K562 (cell line): ENCODE data around the gene PAX5. TPM values are rescaled to one million over a fixed set of nuclear protein-coding genes. Genes with fewer than 3 reads are reported as not detected.

ENCODE experiments used
- DDX20 ChIP-seq: fragments of 450-650 bp; IDR thresholded peaks from 2 replicates; pipeline ENCODE4 v1.6.1; 2016; ENCODE audit warnings: missing genetic modification characterization, low read depth, mild to moderate bottlenecking, missing compliant biosample characterization, moderate library complexity
- DMBX1 ChIP-seq: fragments of 250-450 bp; sonication (Bioruptor Pico); IDR thresholded peaks from 2 replicates; pipeline ENCODE4 v1.8.0; 2022; ENCODE audit warnings: inconsistent platforms, mild to moderate bottlenecking, moderate library complexity, borderline replicate concordance
- GABPA ChIP-seq: fragments of 200-800 bp; sonication (Bioruptor generic); conservative IDR thresholded peaks from 2 replicates; pipeline ENCODE4 v1.6.1; 2016; ENCODE audit warnings: low read depth, missing genetic modification characterization, missing compliant biosample characterization
- POLR2AphosphoS2 ChIP-seq: IDR thresholded peaks from 2 replicates; pipeline ENCODE4 v1.6.1; 2012; ENCODE audit warnings: low read length, improper control_type of control experiment
- PTTG1 ChIP-seq: fragments of 450-650 bp; IDR thresholded peaks from 2 replicates; pipeline ENCODE4 v1.6.1; 2016; ENCODE audit warnings: low read depth, mild to moderate bottlenecking, missing genetic modification characterization, missing compliant biosample characterization
- RAD21 ChIP-seq, 2 experiments: fragments of 250-450 bp in 1 of 2; fragments of 450-650 bp in 1 of 2; sonication (Bioruptor Pico) in 1 of 2; formaldehyde crosslinking in 1 of 2; IDR thresholded peaks in 1 of 2; conservative IDR thresholded peaks in 1 of 2; 2 replicates each; pipeline versions ENCODE4 v1.4.0 to v1.8.0; 2020 to 2022; ENCODE audit warnings: mild to moderate bottlenecking in 2 of 2, moderate library complexity in 1 of 2
- RFX1 ChIP-seq: fragments of 450-650 bp; IDR thresholded peaks from 2 replicates; pipeline ENCODE4 v1.6.1; 2016; ENCODE audit warnings: mild to moderate bottlenecking, moderate library complexity
- TEAD2 ChIP-seq: fragments of 450-650 bp; IDR thresholded peaks from 2 replicates; pipeline ENCODE4 v1.6.1; 2016; ENCODE audit warnings: missing genetic modification characterization, control low read depth, missing compliant biosample characterization
- ZKSCAN1 ChIP-seq: fragments of 150-350 bp; IDR thresholded peaks from 2 replicates; pipeline ENCODE4 v1.6.1; 2016; ENCODE audit warnings: low read depth, low read length
- ZNF717 ChIP-seq: fragments of 250-450 bp; sonication (Bioruptor Pico); IDR thresholded peaks from 2 replicates; pipeline ENCODE4 v1.5.0; 2021
- ZZZ3 ChIP-seq: fragments of 450-650 bp; IDR thresholded peaks from 2 replicates; pipeline ENCODE4 v1.6.1; 2016; ENCODE audit warnings: antibody characterized with exemption, mild to moderate bottlenecking, moderate library complexity
- polyA plus RNA-seq, 8 experiments: library from polyadenylated mRNA; depleted of rRNA in 4 of 8; stranded (reverse) in 5 of 8; unstranded in 3 of 8; fragments of >200 nt; fragmentation: Nextera tagmentation in 2 of 8; fragmentation: Illumina TruSeq in 1 of 8; extraction: Ambion mirVana in 2 of 8; extraction: Trizol in 1 of 8; gene quantifications; 2 replicates each; pipeline versions ENCODE4 v1.2.1 to v1.2.3, GENCODE V29; 2011 to 2014; ENCODE audit warnings: inconsistent platforms in 1 of 8, missing spikeins in 1 of 8
- total RNA-seq, 7 experiments: library from RNA; depleted of rRNA in 6 of 7; stranded (reverse); fragments of >200 nt in 6 of 7; fragmentation: Illumina TruSeq in 2 of 7; extraction: Trizol in 2 of 7; gene quantifications; 2 replicates each; pipeline versions ENCODE4 v1.2.1 to v1.2.3, GENCODE V29; 2011 to 2021; ENCODE audit warnings: low replicate concordance in 1 of 7
- TF ChIP-seq, protein P1 (sequence below): fragments of 450-650 bp; IDR thresholded peaks from 2 replicates; pipeline ENCODE4 v1.6.1; 2016; ENCODE audit warnings: mild to moderate bottlenecking, moderate library complexity
- TF ChIP-seq, protein P2 (sequence below): fragments of 450-650 bp; IDR thresholded peaks from 2 replicates; pipeline ENCODE4 v1.6.1; 2016

PAX5 gene
- total and polyA plus RNA-seq, 9 of the 15 experiments (the other 6 are each of a cell fraction or from before 2014, with no cell fraction given) = 0.03 to 0.09 TPM; not detected in 7

DNA sequence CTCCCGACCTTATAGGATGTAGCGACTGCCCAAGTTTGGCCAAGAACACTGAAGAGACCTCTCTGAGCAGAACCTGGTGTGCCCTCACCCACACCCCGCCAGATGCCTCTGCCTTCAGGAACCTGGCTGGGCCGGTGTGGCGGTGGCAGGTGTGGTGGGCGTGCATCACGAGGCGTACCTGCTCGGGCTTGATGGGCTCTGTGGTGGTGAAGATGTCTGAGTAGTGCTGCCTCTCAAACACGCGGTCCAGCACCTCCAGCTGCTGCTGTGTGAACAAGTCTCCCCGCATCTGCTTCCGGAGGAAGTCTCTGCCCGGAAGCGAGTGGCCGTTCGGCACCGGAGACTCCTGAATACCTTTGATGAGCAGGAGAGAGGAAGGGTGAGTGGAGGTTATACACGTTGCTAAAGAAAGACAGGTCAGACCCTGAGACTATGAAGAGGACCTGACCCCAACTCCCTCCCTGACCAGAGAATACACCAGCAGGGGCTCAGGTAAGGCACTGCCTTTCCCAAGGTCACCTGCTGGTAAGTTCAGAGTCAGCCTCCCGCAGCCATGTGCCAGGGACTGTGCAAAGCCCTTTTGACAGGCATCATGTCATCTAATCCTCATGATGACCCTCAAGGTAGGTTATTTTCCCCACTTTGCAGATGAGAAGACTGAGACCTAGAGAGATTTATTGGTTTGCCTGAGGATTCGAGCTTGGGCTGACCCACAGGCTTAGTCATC, 67.5 kb downstream of the PAX5 start (continued):
- TF ChIP-seq TEAD2 (tag) (no peak), POLR2AphosphoS2 (no peak), PTTG1 (no peak), ZNF717 (CRISPR knock-in tag) (no peak), ZZZ3 (no peak), ZKSCAN1 (no peak), DMBX1 (no peak), RFX1 (no peak), GABPA (tag) (peak; percentile 57), DDX20 (tag) (no peak), RAD21 (CRISPR knock-in tag; conservative IDR thresholded peaks at IDR 0.05 in 1 of 2, IDR thresholded peaks at IDR 0.05 in 1 of 2) (no peak)
- TF ChIP-seq, protein P1, sequence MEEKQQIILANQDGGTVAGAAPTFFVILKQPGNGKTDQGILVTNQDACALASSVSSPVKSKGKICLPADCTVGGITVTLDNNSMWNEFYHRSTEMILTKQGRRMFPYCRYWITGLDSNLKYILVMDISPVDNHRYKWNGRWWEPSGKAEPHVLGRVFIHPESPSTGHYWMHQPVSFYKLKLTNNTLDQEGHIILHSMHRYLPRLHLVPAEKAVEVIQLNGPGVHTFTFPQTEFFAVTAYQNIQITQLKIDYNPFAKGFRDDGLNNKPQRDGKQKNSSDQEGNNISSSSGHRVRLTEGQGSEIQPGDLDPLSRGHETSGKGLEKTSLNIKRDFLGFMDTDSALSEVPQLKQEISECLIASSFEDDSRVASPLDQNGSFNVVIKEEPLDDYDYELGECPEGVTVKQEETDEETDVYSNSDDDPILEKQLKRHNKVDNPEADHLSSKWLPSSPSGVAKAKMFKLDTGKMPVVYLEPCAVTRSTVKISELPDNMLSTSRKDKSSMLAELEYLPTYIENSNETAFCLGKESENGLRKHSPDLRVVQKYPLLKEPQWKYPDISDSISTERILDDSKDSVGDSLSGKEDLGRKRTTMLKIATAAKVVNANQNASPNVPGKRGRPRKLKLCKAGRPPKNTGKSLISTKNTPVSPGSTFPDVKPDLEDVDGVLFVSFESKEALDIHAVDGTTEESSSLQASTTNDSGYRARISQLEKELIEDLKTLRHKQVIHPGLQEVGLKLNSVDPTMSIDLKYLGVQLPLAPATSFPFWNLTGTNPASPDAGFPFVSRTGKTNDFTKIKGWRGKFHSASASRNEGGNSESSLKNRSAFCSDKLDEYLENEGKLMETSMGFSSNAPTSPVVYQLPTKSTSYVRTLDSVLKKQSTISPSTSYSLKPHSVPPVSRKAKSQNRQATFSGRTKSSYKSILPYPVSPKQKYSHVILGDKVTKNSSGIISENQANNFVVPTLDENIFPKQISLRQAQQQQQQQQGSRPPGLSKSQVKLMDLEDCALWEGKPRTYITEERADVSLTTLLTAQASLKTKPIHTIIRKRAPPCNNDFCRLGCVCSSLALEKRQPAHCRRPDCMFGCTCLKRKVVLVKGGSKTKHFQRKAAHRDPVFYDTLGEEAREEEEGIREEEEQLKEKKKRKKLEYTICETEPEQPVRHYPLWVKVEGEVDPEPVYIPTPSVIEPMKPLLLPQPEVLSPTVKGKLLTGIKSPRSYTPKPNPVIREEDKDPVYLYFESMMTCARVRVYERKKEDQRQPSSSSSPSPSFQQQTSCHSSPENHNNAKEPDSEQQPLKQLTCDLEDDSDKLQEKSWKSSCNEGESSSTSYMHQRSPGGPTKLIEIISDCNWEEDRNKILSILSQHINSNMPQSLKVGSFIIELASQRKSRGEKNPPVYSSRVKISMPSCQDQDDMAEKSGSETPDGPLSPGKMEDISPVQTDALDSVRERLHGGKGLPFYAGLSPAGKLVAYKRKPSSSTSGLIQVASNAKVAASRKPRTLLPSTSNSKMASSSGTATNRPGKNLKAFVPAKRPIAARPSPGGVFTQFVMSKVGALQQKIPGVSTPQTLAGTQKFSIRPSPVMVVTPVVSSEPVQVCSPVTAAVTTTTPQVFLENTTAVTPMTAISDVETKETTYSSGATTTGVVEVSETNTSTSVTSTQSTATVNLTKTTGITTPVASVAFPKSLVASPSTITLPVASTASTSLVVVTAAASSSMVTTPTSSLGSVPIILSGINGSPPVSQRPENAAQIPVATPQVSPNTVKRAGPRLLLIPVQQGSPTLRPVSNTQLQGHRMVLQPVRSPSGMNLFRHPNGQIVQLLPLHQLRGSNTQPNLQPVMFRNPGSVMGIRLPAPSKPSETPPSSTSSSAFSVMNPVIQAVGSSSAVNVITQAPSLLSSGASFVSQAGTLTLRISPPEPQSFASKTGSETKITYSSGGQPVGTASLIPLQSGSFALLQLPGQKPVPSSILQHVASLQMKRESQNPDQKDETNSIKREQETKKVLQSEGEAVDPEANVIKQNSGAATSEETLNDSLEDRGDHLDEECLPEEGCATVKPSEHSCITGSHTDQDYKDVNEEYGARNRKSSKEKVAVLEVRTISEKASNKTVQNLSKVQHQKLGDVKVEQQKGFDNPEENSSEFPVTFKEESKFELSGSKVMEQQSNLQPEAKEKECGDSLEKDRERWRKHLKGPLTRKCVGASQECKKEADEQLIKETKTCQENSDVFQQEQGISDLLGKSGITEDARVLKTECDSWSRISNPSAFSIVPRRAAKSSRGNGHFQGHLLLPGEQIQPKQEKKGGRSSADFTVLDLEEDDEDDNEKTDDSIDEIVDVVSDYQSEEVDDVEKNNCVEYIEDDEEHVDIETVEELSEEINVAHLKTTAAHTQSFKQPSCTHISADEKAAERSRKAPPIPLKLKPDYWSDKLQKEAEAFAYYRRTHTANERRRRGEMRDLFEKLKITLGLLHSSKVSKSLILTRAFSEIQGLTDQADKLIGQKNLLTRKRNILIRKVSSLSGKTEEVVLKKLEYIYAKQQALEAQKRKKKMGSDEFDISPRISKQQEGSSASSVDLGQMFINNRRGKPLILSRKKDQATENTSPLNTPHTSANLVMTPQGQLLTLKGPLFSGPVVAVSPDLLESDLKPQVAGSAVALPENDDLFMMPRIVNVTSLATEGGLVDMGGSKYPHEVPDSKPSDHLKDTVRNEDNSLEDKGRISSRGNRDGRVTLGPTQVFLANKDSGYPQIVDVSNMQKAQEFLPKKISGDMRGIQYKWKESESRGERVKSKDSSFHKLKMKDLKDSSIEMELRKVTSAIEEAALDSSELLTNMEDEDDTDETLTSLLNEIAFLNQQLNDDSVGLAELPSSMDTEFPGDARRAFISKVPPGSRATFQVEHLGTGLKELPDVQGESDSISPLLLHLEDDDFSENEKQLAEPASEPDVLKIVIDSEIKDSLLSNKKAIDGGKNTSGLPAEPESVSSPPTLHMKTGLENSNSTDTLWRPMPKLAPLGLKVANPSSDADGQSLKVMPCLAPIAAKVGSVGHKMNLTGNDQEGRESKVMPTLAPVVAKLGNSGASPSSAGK = 0 out of 2 replicates have a peak, but pooled peaks have one; percentile 20
- TF ChIP-seq, protein P2, sequence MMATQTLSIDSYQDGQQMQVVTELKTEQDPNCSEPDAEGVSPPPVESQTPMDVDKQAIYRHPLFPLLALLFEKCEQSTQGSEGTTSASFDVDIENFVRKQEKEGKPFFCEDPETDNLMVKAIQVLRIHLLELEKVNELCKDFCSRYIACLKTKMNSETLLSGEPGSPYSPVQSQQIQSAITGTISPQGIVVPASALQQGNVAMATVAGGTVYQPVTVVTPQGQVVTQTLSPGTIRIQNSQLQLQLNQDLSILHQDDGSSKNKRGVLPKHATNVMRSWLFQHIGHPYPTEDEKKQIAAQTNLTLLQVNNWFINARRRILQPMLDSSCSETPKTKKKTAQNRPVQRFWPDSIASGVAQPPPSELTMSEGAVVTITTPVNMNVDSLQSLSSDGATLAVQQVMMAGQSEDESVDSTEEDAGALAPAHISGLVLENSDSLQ = no peak
